ENCODE results near the gene ATG2A.

- no peak for TF ChIP-seq CTCF (IDR thresholded peaks at IDR 0.05)
- no peak for TF ChIP-seq TCF7L2 (IDR thresholded peaks at IDR 0.05; ENCODE audit: low read depth, low read length)
- no peak for TF ChIP-seq POLR2AphosphoS5 (IDR thresholded peaks at IDR 0.05; ENCODE audit: low read depth, low read length)
- TF ChIP-seq, protein P1, sequence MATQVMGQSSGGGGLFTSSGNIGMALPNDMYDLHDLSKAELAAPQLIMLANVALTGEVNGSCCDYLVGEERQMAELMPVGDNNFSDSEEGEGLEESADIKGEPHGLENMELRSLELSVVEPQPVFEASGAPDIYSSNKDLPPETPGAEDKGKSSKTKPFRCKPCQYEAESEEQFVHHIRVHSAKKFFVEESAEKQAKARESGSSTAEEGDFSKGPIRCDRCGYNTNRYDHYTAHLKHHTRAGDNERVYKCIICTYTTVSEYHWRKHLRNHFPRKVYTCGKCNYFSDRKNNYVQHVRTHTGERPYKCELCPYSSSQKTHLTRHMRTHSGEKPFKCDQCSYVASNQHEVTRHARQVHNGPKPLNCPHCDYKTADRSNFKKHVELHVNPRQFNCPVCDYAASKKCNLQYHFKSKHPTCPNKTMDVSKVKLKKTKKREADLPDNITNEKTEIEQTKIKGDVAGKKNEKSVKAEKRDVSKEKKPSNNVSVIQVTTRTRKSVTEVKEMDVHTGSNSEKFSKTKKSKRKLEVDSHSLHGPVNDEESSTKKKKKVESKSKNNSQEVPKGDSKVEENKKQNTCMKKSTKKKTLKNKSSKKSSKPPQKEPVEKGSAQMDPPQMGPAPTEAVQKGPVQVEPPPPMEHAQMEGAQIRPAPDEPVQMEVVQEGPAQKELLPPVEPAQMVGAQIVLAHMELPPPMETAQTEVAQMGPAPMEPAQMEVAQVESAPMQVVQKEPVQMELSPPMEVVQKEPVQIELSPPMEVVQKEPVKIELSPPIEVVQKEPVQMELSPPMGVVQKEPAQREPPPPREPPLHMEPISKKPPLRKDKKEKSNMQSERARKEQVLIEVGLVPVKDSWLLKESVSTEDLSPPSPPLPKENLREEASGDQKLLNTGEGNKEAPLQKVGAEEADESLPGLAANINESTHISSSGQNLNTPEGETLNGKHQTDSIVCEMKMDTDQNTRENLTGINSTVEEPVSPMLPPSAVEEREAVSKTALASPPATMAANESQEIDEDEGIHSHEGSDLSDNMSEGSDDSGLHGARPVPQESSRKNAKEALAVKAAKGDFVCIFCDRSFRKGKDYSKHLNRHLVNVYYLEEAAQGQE (IDR thresholded peaks at IDR 0.05; ENCODE audit: insufficient read depth in 1 of 2, low read depth in 2 of 2, low read length in 1 of 2) = no peak
- TF ChIP-seq SIN3A (IDR thresholded peaks at IDR 0.05; ENCODE audit: borderline replicate concordance, insufficient read depth, low read depth, low read length) = no peak
Observed at GRCh38 chr11:64883575-64883974, 33.4 kb downstream of the ATG2A start.

All from Panc1 (cell line).